NCI-H2196 treated with DMSO at 0.1 percent for 48 hours (cell line): ENCODE results near the gene C8B.

ENCODE experiments used
- DNase-seq: peaks from one replicate; lab custom pipeline; 2025; ENCODE audit not compliant: unreplicated experiment; lab: John Stamatoyannopoulos, UW

The C8B gene

DNA sequence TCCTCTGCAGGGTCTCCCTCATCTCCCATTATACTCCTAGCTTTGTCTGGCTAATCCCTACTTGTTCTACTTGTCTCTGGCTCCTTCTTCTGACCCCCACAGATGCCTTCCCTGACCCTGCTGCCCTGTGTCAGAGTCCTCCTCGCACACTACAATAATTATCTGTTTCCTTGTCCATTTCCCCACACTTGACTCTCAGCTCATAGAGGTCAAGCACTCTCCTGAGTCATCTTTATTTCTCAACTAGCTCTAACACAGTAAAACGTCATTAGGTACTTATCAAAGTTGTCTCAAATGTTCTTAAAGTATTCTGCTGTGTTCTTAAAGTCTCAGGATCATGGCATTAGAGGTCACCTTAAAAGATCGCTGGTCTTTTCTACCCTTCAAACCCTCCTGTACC, 64.1 kb downstream of the C8B start:
- no peak for DNase-seq

DNA sequence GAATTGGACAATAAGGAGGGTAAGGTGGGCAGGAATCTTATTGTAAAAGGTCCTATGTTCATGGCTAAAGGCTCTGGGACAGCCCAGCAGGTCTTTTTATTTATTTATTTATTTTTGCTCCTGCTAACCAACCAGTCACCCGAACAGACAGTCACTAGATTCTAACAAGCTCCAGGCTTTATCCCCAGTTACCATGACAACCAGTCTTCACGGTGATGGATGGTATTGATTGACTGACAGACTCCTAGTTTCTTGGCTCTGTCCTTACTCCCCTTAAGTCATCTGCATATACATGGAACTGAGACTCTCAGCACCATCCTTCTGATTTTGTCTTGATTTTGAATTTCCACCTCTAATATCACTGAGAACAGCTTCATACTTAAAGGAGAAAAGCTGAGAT, 66.9 kb downstream of the C8B start:
- DNase-seq = no peak

DNA sequence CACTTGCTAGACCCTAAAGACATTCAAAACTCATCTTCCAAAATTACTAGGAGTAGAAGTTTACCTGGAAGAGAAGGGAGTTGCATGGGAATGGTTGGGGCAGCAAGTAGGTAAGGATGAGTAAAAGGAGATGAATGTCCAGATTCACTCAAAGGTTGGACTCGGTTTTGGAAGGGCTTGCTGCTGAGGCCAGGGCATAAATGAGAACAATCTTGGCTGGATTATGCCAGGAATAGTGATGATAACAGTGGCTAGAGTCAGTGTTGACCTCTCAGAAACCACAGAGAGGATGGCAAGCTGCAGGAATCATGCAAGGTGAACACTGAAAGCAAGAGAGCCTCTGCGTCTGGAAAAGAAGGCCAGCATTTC, 67.8 kb downstream of the C8B start:
- no peak for DNase-seq

DNA sequence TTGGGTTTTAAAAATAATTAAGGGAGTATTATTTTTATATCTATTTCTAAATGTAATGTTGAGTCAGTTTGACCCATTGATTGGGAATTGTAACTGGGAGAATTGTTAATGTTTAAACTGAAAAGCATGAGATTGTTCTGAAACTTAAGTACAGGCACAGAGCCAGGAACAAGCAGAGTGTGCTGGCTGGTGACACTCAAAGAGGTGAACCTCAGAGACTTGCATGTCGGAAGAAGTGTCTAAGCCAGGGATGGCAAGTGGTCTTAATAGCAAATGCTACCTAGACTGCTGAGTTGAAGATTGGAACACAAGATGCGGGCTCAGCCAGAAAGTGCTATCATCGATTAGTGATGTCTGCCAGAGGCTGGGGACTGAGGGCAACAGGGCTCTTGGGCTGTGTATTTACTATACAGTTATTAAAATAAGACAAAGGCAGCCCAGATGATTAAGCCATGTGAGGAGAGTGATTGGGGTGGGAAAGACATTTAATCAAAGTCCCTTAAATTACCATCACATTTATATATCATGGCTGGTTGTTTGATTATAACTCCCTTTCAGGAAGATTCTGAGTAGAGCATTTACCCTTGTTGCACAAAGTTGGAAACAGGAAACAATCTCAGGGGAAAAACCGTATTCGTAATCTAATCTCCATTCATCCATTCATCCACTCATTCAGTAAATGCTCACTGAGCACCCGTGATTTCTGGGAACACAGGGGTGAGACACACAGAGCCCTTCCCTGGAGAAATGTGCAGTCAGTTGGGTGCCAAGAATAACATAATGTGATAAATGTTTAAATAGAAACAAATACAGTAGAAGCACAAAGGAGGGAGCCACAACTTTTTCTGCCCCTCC, 68.4 kb downstream of the C8B start:
- no peak for DNase-seq

DNA sequence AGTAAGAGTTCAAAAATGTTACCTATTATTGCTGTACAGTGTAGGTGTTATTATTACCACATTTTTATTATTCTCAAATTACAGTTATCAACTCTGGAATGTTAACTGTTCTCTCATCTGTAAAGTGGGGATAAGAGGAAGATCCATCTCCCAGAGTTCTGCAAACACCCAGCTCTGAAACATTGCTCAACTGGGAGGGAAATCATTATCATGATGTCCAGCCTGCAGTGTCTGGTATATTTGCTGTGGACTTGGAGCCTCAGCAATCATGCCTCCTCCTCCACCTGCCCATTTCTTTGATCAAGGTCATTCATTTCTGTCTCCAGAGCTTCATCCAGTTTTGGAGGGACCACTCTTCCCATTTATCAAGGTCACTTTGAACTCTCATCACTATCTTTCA, 71.8 kb downstream of the C8B start:
- no peak for DNase-seq

DNA sequence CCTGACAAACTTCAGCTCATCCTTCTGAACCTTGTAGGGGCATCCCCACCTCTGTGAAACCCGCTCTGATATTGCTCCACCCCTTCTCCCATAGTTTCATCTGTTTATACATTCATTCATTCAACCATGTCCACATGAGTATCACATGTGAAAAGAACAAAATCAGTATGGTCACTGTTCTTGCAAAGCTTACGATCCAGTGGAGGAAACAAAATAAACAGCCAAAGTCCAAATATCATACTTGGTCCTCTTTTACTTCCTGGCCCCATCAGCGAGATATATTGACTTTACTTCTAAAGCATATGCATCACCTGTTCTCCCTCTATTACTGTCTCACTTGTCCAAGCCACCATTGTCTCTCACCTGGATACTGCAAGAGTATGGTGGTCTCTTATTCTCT, 75.6 kb downstream of the C8B start:
- DNase-seq = no peak

DNA sequence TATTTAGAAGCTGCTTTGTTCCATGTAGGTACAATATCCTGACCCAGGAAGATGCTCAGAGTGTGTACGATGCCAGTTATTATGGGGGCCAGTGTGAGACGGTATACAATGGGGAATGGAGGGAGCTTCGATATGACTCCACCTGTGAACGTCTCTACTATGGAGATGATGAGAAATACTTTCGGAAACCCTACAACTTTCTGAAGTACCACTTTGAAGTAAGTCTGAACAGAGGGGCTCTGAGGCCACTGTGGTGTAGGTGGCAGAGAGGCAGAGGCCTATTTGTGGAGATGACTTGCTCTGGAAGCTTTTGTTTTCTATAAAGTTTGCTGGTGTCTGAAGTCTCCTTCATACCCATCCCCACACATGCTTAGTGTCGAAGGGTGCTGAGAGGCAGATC, 84.4 kb downstream of the C8B start:
- DNase-seq = no peak

DNA sequence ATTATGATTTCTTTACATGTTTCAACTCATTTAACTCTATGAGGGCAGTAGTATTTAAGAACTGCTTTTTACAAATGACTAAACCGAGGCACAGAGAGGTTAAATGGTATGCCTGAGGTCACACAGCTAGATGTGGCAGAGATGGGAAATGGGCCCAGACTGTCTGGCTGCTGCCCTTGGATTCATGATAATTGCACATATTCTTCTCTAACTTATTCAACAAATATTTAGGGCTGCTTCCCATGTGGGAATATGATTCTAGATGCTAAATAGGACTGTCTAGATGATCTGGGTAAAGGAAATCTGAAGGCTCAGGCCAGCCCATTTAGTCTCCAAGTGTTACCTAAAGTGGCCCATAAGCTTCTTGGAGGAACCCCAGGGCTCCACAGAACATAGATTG, 85.0 kb downstream of the C8B start:
- DNase-seq = no peak
